WI38 (cell line): ENCODE measurements around the gene DLST.

Source experiments
- H3K4me3 ChIP-seq: 2 replicates; pipeline ENCODE4 v1.5.1; 2011; ENCODE audit warnings: low read depth, mild to moderate bottlenecking, control low read depth, low read length
- TF ChIP-seq, protein P1 (sequence below): IDR thresholded peaks from 2 replicates; pipeline ENCODE4 v1.5.1; 2012; ENCODE audit warnings: low read depth, mild to moderate bottlenecking, control low read depth, low read length

Gene DLST

DNA sequence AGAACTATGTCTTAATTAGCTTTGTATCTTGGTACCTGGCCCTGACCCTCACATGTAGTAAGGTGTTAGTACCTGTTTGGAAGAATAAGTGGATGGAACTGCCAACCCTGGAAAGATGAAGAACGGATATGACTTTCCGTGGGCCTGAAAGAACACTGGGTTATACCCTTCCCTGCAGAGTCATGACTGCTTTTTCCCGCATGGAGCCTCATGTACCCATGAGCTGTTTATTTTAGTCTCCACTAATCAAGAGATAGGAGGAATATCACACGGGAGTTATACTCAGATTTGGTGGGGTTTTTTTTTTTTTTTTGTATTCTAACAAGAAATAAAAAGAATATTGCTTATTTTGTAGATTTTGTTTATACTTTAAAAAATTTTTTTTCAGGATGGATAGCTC lies 15.9 kb downstream of the DLST start:
- H3K4me3 ChIP-seq, result no peak overlapping the region
- TF ChIP-seq, protein P1, sequence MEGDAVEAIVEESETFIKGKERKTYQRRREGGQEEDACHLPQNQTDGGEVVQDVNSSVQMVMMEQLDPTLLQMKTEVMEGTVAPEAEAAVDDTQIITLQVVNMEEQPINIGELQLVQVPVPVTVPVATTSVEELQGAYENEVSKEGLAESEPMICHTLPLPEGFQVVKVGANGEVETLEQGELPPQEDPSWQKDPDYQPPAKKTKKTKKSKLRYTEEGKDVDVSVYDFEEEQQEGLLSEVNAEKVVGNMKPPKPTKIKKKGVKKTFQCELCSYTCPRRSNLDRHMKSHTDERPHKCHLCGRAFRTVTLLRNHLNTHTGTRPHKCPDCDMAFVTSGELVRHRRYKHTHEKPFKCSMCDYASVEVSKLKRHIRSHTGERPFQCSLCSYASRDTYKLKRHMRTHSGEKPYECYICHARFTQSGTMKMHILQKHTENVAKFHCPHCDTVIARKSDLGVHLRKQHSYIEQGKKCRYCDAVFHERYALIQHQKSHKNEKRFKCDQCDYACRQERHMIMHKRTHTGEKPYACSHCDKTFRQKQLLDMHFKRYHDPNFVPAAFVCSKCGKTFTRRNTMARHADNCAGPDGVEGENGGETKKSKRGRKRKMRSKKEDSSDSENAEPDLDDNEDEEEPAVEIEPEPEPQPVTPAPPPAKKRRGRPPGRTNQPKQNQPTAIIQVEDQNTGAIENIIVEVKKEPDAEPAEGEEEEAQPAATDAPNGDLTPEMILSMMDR, result no peak

DNA sequence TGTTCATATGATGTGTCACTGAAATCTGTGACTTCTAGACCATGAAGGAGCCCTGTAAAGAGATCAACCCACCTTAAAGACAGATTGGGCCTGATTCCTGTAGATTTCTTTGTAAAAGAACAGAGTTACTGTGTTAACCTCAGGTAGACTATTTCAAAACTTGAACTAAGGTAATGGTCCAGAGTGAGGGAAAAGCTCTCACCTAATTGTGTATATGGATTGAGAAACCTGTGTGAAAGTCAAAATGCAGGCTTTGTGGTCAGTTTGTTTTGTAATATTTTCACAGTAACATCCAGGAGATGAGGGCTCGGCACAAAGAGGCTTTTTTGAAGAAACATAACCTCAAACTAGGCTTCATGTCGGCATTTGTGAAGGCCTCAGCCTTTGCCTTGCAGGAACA lies 16.4 kb downstream of the DLST start:
- TF ChIP-seq, protein P1, result no peak
- no peak overlapping the region for H3K4me3 ChIP-seq

DNA sequence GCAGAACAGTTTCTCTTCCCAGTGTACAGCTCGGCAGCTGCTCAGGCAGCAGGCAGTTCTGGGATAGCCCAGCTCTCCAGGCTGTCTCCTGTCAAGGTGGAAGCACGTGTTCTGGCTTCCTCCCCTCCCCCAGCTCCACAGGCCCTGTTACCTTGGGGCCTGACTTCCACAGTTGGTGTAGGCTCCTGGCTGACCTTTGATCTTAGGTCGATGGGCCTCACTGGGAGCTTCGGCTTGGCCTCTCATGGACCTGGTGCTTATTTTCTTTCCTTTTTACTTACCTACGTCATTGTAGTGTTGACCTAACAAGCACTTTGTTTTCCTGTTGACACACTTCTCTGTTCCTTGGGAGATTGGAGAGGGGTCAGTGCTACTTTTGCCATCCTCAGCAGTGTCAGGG lies 17.0 kb downstream of the DLST start:
- TF ChIP-seq, protein P1, result no peak
- no peak overlapping the region for H3K4me3 ChIP-seq

- TF ChIP-seq, protein P1, result no peak
- H3K4me3 ChIP-seq, result no peak overlapping the region
These were observed 21.4 kb downstream of the DLST start for GRCh38 chr14:74902941-74903705.

GRCh38 chr14:74904635-74905503 lies 23.2 kb downstream of the DLST start:
- H3K4me3 ChIP-seq, result no peak overlapping the region
- TF ChIP-seq, protein P1, result no peak

DNA sequence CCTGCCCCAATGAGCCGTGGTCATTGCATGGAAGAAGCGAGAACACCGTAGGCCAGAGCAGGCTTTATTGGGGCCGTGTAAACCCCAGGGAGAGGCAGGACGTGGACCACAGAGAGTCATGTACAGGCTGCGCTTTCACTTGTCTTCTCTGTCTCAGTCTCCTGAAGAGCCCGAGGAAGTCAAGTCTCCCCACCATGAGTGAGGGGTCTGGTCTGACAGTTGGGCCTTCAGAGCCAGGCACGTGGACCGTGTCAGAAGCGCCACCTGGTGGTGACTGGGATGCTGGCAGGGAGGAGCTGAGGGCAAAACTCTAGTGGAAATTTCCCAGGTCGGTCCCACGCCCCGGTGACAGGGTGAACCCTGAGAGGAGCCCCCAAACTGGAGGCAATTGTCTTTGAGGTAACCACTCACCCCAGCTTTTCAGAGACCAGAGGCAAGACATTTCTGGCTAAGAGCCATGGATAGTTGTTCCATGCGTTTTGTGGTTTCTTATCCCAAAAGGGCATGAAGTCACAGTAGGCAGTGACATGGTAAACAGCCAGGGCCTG lies 24.0 kb downstream of the DLST start:
- TF ChIP-seq, protein P1, result peak; percentile 94
- no peak overlapping the region for H3K4me3 ChIP-seq
